ENCODE data around the gene RABGEF1.
"Not testable (repeated sequence)": the region's sequence is repeated elsewhere in the genome, so short reads cannot be mapped to it uniquely, and the experiment has no call there.

The RABGEF1 gene

GRCh38 chr7:66700633-66701131 lies 39.9 kb upstream of the RABGEF1 start:
- no peak overlapping the region for H3K4me3 ChIP-seq (ENCODE audit: low read depth in 1 of 5, low read length in 5 of 5)
- H3K9ac ChIP-seq (ENCODE audit: low read length in 5 of 5): no peak overlapping the region
- H3K27ac ChIP-seq (ENCODE audit: low read depth, low read length): no peak overlapping the region
- H3K4me1 ChIP-seq (ENCODE audit: control insufficient read depth in 5 of 5, insufficient read depth in 5 of 5, low read length in 5 of 5): peaks cover 0 to 33% (median 22%) of the 10 kb centered on the region in 5 donors
- H3K36me3 ChIP-seq (ENCODE audit: control insufficient read depth in 5 of 5, insufficient read depth in 5 of 5, low read length in 5 of 5): peaks cover 0 to 3% (median 0%) of the 10 kb centered on the region in 5 donors
- no peaks in the 10 kb centered on the region for H3K27me3 ChIP-seq (ENCODE audit: control insufficient read depth in 5 of 5, insufficient read depth in 4 of 5, low read length in 5 of 5)
- no peaks in the 10 kb centered on the region for H3K9me3 ChIP-seq (ENCODE audit: control insufficient read depth in 5 of 5, low read length in 5 of 5)

- H3K27me3 ChIP-seq (ENCODE audit: control insufficient read depth in 5 of 5, insufficient read depth in 4 of 5, low read length in 5 of 5): no peaks in the 10 kb centered on the region
- H3K27ac ChIP-seq (ENCODE audit: low read depth, low read length): no peak overlapping the region
- H3K9ac ChIP-seq (ENCODE audit: low read length in 5 of 5): no peak overlapping the region
- peaks cover 0 to 5% (median 3%) of the 10 kb centered on the region in 5 donors for H3K9me3 ChIP-seq (ENCODE audit: control insufficient read depth in 5 of 5, low read length in 5 of 5)
- H3K4me3 ChIP-seq (ENCODE audit: low read depth in 1 of 5, low read length in 5 of 5): no peak overlapping the region
- no peaks in the 10 kb centered on the region for H3K4me1 ChIP-seq (ENCODE audit: control insufficient read depth in 5 of 5, insufficient read depth in 5 of 5, low read length in 5 of 5)
- peaks cover 0 to 9% (median 6%) of the 10 kb centered on the region in 5 donors for H3K36me3 ChIP-seq (ENCODE audit: control insufficient read depth in 5 of 5, insufficient read depth in 5 of 5, low read length in 5 of 5)
Measured at GRCh38 chr7:66707825-66708224, 32.7 kb upstream of the RABGEF1 start.

- H3K27me3 ChIP-seq (ENCODE audit: control insufficient read depth in 5 of 5, insufficient read depth in 4 of 5, low read length in 5 of 5); H3K9me3 ChIP-seq (ENCODE audit: control insufficient read depth in 5 of 5, low read length in 5 of 5); H3K4me1 ChIP-seq (ENCODE audit: control insufficient read depth in 5 of 5, insufficient read depth in 5 of 5, low read length in 5 of 5); H3K9ac ChIP-seq (ENCODE audit: low read length in 5 of 5); H3K27ac ChIP-seq (ENCODE audit: low read depth, low read length); H3K4me3 ChIP-seq (ENCODE audit: low read depth in 1 of 5, low read length in 5 of 5): not testable (repeated sequence)
- H3K36me3 ChIP-seq (ENCODE audit: control insufficient read depth in 5 of 5, insufficient read depth in 5 of 5, low read length in 5 of 5): peaks cover 0 to 14% (median 12%) of the 10 kb centered on the region in 5 donors
Measured at GRCh38 chr7:66710752-66711151, 29.8 kb upstream of the RABGEF1 start.

- no peak overlapping the region for H3K4me3 ChIP-seq (ENCODE audit: low read depth in 1 of 5, low read length in 5 of 5)
- H3K36me3 ChIP-seq (ENCODE audit: control insufficient read depth in 5 of 5, insufficient read depth in 5 of 5, low read length in 5 of 5): peaks cover 0 to 24% (median 15%) of the 10 kb centered on the region in 5 donors
- no peaks in the 10 kb centered on the region for H3K9me3 ChIP-seq (ENCODE audit: control insufficient read depth in 5 of 5, low read length in 5 of 5)
- no peaks in the 10 kb centered on the region for H3K27me3 ChIP-seq (ENCODE audit: control insufficient read depth in 5 of 5, insufficient read depth in 4 of 5, low read length in 5 of 5)
- H3K27ac ChIP-seq (ENCODE audit: low read depth, low read length): no peak overlapping the region
- H3K9ac ChIP-seq (ENCODE audit: low read length in 5 of 5): no peak overlapping the region
- H3K4me1 ChIP-seq (ENCODE audit: control insufficient read depth in 5 of 5, insufficient read depth in 5 of 5, low read length in 5 of 5): peaks cover 0 to 4% (median 0%) of the 10 kb centered on the region in 5 donors
Measured at GRCh38 chr7:66713687-66714086, 26.8 kb upstream of the RABGEF1 start.

- peaks cover 0 to 24% (median 15%) of the 10 kb centered on the region in 5 donors for H3K36me3 ChIP-seq (ENCODE audit: control insufficient read depth in 5 of 5, insufficient read depth in 5 of 5, low read length in 5 of 5)
Measured at GRCh38 chr7:66716634-66717033, 23.9 kb upstream of the RABGEF1 start.

GRCh38 chr7:66720561-66720960 lies 20.0 kb upstream of the RABGEF1 start:
- Histone ChIP-seq H3K4me1 (ENCODE audit: control insufficient read depth in 5 of 5, insufficient read depth in 5 of 5, low read length in 5 of 5) (peaks cover 0 to 7% (median 0%) of the 10 kb centered on the region in 5 donors), H3K36me3 (ENCODE audit: control insufficient read depth in 5 of 5, insufficient read depth in 5 of 5, low read length in 5 of 5) (peaks cover 0 to 18% (median 9%) of the 10 kb centered on the region in 5 donors), H3K27me3 (ENCODE audit: control insufficient read depth in 5 of 5, insufficient read depth in 4 of 5, low read length in 5 of 5) (no peaks in the 10 kb centered on the region), H3K9ac (ENCODE audit: low read length in 5 of 5) (no peak overlapping the region), H3K27ac (ENCODE audit: low read depth, low read length) (no peak overlapping the region), H3K4me3 (ENCODE audit: low read depth in 1 of 5, low read length in 5 of 5) (no peak overlapping the region), H3K9me3 (ENCODE audit: control insufficient read depth in 5 of 5, low read length in 5 of 5) (peaks cover 0 to 12% (median 3%) of the 10 kb centered on the region in 5 donors)

More at GRCh38 chr7:66716634-66717033, 23.9 kb upstream of the RABGEF1 start:
- not testable (repeated sequence) for H3K9ac ChIP-seq (ENCODE audit: low read length in 5 of 5); H3K4me1 ChIP-seq (ENCODE audit: control insufficient read depth in 5 of 5, insufficient read depth in 5 of 5, low read length in 5 of 5); H3K27me3 ChIP-seq (ENCODE audit: control insufficient read depth in 5 of 5, insufficient read depth in 4 of 5, low read length in 5 of 5); H3K27ac ChIP-seq (ENCODE audit: low read depth, low read length); H3K9me3 ChIP-seq (ENCODE audit: control insufficient read depth in 5 of 5, low read length in 5 of 5); H3K4me3 ChIP-seq (ENCODE audit: low read depth in 1 of 5, low read length in 5 of 5)

GRCh38 chr7:66725843-66726242 lies 14.7 kb upstream of the RABGEF1 start:
- Histone ChIP-seq H3K4me3 (ENCODE audit: low read depth in 1 of 5, low read length in 5 of 5) (no peak overlapping the region), H3K4me1 (ENCODE audit: control insufficient read depth in 5 of 5, insufficient read depth in 5 of 5, low read length in 5 of 5) (no peaks in the 10 kb centered on the region), H3K9me3 (ENCODE audit: control insufficient read depth in 5 of 5, low read length in 5 of 5) (peaks cover 0 to 12% (median 3%) of the 10 kb centered on the region in 5 donors), H3K27me3 (ENCODE audit: control insufficient read depth in 5 of 5, insufficient read depth in 4 of 5, low read length in 5 of 5) (no peaks in the 10 kb centered on the region), H3K9ac (ENCODE audit: low read length in 5 of 5) (no peak overlapping the region), H3K27ac (ENCODE audit: low read depth, low read length) (no peak overlapping the region), H3K36me3 (ENCODE audit: control insufficient read depth in 5 of 5, insufficient read depth in 5 of 5, low read length in 5 of 5) (peaks cover 0 to 14% (median 9%) of the 10 kb centered on the region in 5 donors)

- Histone ChIP-seq H3K27ac (ENCODE audit: low read depth, low read length) (no peak overlapping the region), H3K36me3 (ENCODE audit: control insufficient read depth in 5 of 5, insufficient read depth in 5 of 5, low read length in 5 of 5) (peaks cover 0 to 14% (median 9%) of the 10 kb centered on the region in 5 donors), H3K27me3 (ENCODE audit: control insufficient read depth in 5 of 5, insufficient read depth in 4 of 5, low read length in 5 of 5) (no peaks in the 10 kb centered on the region), H3K4me1 (ENCODE audit: control insufficient read depth in 5 of 5, insufficient read depth in 5 of 5, low read length in 5 of 5) (peaks cover 0 to 4% (median 0%) of the 10 kb centered on the region in 5 donors), H3K9ac (ENCODE audit: low read length in 5 of 5) (no peak overlapping the region), H3K9me3 (ENCODE audit: control insufficient read depth in 5 of 5, low read length in 5 of 5) (peaks cover 0 to 12% (median 3%) of the 10 kb centered on the region in 5 donors), H3K4me3 (ENCODE audit: low read depth in 1 of 5, low read length in 5 of 5) (no peak overlapping the region)
Measured at GRCh38 chr7:66727058-66727457, 13.5 kb upstream of the RABGEF1 start.

GRCh38 chr7:66728571-66728970 lies 12.0 kb upstream of the RABGEF1 start:
- Histone ChIP-seq H3K9me3 (ENCODE audit: control insufficient read depth in 5 of 5, low read length in 5 of 5) (peaks cover 0 to 12% (median 3%) of the 10 kb centered on the region in 5 donors), H3K36me3 (ENCODE audit: control insufficient read depth in 5 of 5, insufficient read depth in 5 of 5, low read length in 5 of 5) (peaks cover 0 to 14% (median 9%) of the 10 kb centered on the region in 5 donors), H3K4me1 (ENCODE audit: control insufficient read depth in 5 of 5, insufficient read depth in 5 of 5, low read length in 5 of 5) (peaks cover 0 to 9% (median 0%) of the 10 kb centered on the region in 5 donors), H3K27me3 (ENCODE audit: control insufficient read depth in 5 of 5, insufficient read depth in 4 of 5, low read length in 5 of 5) (no peaks in the 10 kb centered on the region), H3K9ac (ENCODE audit: low read length in 5 of 5) (no peak overlapping the region), H3K4me3 (ENCODE audit: low read depth in 1 of 5, low read length in 5 of 5) (no peak overlapping the region), H3K27ac (ENCODE audit: low read depth, low read length) (no peak overlapping the region)

GRCh38 chr7:66729274-66729673 lies 11.3 kb upstream of the RABGEF1 start:
- Histone ChIP-seq H3K4me1 (ENCODE audit: control insufficient read depth in 5 of 5, insufficient read depth in 5 of 5, low read length in 5 of 5) (peaks cover 0 to 9% (median 0%) of the 10 kb centered on the region in 5 donors), H3K4me3 (ENCODE audit: low read depth in 1 of 5, low read length in 5 of 5) (no peak overlapping the region), H3K36me3 (ENCODE audit: control insufficient read depth in 5 of 5, insufficient read depth in 5 of 5, low read length in 5 of 5) (peaks cover 0 to 14% (median 9%) of the 10 kb centered on the region in 5 donors), H3K9ac (ENCODE audit: low read length in 5 of 5) (no peak overlapping the region), H3K9me3 (ENCODE audit: control insufficient read depth in 5 of 5, low read length in 5 of 5) (peaks cover 0 to 6% (median 3%) of the 10 kb centered on the region in 5 donors), H3K27me3 (ENCODE audit: control insufficient read depth in 5 of 5, insufficient read depth in 4 of 5, low read length in 5 of 5) (no peaks in the 10 kb centered on the region), H3K27ac (ENCODE audit: low read depth, low read length) (no peak overlapping the region)
